ENCODE results near the gene ADRA2C.

The ADRA2C gene

GRCh38 chr4:3756343-3757059 lies 9.7 kb upstream of the ADRA2C start:
- DNase-seq (ENCODE audit: low read depth), result no peak
- TF ChIP-seq CTCF (IDR thresholded peaks at IDR 0.05; ENCODE audit: insufficient read depth, low read depth, low read length, missing control alignments), result no peak
- H3K4me3 ChIP-seq (ENCODE audit: low read length), result no peak overlapping the region

GRCh38 chr4:3759236-3759635 lies 6.9 kb upstream of the ADRA2C start:
- no peak for TF ChIP-seq CTCF (IDR thresholded peaks at IDR 0.05; ENCODE audit: insufficient read depth, low read depth, low read length, missing control alignments)

DNA sequence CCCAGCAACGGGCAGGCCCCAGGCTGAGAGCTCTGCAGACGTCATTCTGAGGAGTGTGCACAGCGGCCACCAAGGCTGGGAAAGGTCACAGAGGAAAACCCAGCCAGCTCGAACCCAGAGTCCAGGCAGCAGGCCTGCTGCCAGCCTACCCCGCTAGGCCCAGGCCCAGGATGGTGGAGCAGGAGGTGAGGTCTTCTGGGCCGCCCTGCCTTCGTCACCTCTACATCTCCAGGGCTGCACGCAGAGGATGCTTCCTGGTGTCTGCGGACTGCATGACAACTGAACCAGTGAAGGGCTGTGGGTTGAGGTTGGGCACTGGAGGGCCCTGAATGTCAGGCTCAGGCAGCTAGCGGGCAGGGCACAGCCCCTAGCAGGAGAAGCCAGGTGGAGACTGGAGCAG lies 5.8 kb upstream of the ADRA2C start:
- TF ChIP-seq CTCF (IDR thresholded peaks at IDR 0.05; ENCODE audit: insufficient read depth, low read depth, low read length, missing control alignments), result no peak
- no peak for DNase-seq (ENCODE audit: low read depth)
- no peak overlapping the region for H3K4me3 ChIP-seq (ENCODE audit: low read length)

More at GRCh38 chr4:3759236-3759635, 6.9 kb upstream of the ADRA2C start:
- H3K4me3 ChIP-seq (ENCODE audit: low read length), result no peak overlapping the region
- no peak for DNase-seq (ENCODE audit: low read depth)

- DNase-seq (ENCODE audit: low read depth), result no peak
- no peak for TF ChIP-seq CTCF (IDR thresholded peaks at IDR 0.05; ENCODE audit: insufficient read depth, low read depth, low read length, missing control alignments)
- no peak overlapping the region for H3K4me3 ChIP-seq (ENCODE audit: low read length)
Measured at GRCh38 chr4:3760841-3761240, 5.3 kb upstream of the ADRA2C start.

GRCh38 chr4:3762264-3762663 lies 3.9 kb upstream of the ADRA2C start:
- no peak for TF ChIP-seq CTCF (IDR thresholded peaks at IDR 0.05; ENCODE audit: insufficient read depth, low read depth, low read length, missing control alignments)
- no peak for DNase-seq (ENCODE audit: low read depth)
- H3K4me3 ChIP-seq (ENCODE audit: low read length), result no peak overlapping the region

GRCh38 chr4:3762753-3763549 lies 3.2 kb upstream of the ADRA2C start:
- H3K4me3 ChIP-seq (ENCODE audit: low read length), result no peak overlapping the region
- TF ChIP-seq CTCF (IDR thresholded peaks at IDR 0.05; ENCODE audit: insufficient read depth, low read depth, low read length, missing control alignments), result no peak
- no peak for DNase-seq (ENCODE audit: low read depth)

Measured in epithelial cell of esophagus (primary cell).